ENCODE data around the gene AHCY.
"Not testable (repeated sequence)": the region's sequence is repeated elsewhere in the genome, so short reads cannot be mapped to it uniquely, and the experiment has no call there.

Gene AHCY

DNA sequence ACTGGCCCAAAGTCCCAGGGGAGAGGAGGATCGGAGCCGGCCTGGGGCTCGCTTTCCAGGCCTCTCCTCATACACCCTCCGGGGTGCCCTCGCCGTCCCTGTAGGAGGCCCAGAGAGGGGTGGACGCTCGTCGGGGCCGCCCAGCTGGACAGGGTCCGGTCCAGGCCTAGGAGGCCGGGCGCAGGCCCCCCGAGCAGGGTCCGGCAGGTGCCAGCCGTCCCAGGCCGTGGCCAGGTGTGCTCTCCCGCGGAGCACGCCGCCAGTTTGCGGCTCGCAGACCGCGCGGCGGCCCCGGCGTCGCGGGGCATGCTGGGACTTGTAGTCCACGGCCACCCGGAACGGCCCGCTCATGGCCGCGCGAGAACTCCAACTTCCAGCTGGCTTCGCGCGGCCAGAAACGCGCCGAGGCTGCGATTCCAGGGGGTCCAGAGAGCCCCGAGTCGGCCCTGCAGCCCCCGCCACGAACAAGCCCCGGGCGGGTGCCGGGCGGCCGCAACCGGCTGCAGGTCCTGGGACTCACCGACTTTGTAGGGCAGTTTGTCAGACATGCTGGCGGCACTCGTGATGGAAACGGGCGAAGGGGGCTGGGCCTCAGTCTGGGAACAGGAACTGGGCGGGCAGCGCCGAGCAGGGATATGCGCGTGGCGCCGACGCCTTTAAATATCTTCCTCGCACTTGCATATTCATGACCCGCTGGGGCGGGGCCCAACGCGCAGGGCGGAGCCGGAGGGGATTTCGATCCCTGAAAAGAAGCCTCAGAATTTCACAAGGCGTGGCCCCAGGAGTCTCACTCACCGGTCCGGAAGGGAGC, at the start of gene AHCY:
AHCY (minus strand) TSS at position 633 of the 811 bp plus-strand sequence; CDS start at position 548, 85 bp downstream.
- DNase-seq: peak; percentile 94

- no peak for DNase-seq
Measured at GRCh38 chr20:34350095-34350494, 46.9 kb upstream of the AHCY start.

DNA sequence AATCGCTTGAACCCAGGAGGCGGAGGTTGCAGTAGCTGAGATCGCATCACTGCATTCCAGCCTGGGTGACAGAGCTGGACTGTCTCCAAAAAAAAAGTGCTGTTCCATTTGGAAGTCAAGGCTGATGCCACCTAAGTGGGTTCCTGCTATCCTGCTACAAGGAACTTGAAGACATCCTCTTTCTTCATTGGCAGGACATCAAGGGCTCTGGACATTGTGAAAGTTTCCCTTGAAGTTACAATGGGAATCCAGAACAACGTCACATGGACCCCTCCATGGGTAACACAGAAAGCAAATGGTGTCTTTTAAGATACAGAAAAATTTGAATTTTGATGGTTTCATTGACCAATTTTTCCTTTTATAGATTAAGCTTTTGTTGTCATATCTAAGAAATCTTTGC, 44.4 kb upstream of the AHCY start:
- DNase-seq: no peak

- DNase-seq: not testable (repeated sequence)
Measured at GRCh38 chr20:34346533-34346865, 43.3 kb upstream of the AHCY start.

GRCh38 chr20:34345839-34346532, 42.8 kb upstream of the AHCY start:
- not testable (repeated sequence) for DNase-seq

DNA sequence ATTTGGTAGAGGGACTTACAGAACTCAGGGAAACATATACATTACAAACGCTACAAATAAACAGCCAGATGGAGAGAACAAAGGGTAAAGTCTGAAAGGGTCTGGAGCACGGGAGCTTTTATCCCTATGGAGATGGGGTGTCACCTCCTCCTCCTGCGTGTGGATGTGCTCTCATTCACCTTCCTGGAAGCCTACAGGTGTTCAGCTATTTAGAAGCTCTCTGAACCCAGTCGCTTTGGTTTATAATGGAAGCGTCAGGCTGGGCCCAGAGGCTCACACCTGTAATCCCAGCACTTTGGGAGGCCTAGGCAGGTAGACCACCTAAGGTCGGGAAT, 42.2 kb upstream of the AHCY start:
- DNase-seq: no peak

DNA sequence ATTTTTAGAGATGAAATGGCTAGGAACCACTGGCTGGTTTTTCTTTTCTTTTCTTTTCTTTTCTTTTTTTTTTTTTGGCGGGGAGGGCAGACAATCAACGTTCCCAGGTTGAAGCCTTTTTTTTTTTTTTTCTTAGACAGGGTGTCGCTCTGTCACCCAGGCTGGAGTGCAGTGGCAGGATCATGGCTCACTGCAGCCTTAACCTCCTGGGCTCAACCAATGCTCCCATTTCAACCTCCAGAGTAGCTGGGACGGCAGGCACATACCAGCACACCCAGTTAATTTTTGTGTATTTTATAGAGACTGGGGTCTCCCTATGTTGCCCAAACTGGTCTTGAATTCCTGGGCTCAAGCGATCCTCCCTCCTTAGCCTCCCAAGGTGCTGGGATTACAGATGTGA, 41.1 kb upstream of the AHCY start:
- DNase-seq: no peak

- no peak for DNase-seq
Measured at GRCh38 chr20:34343458-34344211, 40.5 kb upstream of the AHCY start.

GRCh38 chr20:34341199-34341598, 38.0 kb upstream of the AHCY start:
- not testable (repeated sequence) for DNase-seq

GRCh38 chr20:34340726-34341125, 37.6 kb upstream of the AHCY start:
- not testable (repeated sequence) for DNase-seq

GRCh38 chr20:34337982-34338726, 35.0 kb upstream of the AHCY start:
- no peak for DNase-seq

GRCh38 chr20:34337544-34337943, 34.4 kb upstream of the AHCY start:
- no peak for DNase-seq

- DNase-seq: no peak
Measured at GRCh38 chr20:34334654-34335407, 31.7 kb upstream of the AHCY start.

- no peak for DNase-seq
Measured at GRCh38 chr20:34333786-34334185, 30.6 kb upstream of the AHCY start.

DNA sequence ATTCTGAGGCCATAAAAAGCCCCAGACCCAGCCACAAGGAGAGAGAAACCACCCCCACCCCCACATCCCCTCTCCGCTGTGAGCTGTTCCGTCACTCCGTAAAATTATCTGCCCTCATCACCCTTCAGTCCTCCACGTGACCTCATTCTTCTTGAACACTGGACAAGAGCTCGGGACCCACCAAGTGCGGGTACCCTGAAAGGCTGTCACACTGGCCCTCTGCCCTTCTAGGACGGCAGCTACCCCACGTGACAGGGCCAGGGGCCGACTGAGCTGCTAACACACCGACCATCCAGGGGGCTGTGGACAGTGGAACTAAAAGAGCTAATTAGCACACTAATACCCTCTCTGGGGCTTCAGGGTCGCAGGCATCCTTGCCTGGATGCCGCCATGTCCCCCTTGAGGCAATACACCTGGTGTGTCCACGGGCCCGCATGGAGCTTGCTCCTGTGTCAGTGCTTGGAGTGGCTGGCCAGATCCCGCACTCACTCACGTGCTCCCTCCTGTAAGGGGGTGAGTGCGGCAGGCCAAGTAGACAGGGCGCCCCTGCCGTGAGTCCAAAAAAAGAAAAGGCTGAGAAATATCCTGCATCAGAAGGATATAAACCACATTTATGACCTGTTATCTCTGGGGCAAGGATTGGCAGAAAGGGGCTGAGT, 29.2 kb upstream of the AHCY start:
- DNase-seq: no peak

DNA sequence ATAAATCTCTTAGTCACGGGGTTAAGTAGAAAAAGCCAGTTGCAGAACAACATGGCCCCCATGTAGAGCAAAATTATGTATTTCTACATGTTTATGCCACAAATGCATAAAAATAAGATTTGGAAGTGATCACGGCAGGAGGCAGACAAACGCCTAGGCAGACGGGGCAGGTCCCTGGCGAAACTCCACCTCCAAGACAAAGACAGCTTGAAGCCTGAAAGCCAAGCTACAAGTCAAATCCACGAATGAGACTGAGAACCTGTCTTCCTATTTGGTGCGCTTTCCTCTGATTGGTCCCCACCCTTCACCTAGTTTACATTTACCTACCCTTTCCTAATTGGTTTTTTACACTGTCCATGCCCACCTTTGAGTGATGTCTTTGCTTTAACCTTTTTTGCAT, 28.7 kb upstream of the AHCY start:
- DNase-seq: no peak

DNA sequence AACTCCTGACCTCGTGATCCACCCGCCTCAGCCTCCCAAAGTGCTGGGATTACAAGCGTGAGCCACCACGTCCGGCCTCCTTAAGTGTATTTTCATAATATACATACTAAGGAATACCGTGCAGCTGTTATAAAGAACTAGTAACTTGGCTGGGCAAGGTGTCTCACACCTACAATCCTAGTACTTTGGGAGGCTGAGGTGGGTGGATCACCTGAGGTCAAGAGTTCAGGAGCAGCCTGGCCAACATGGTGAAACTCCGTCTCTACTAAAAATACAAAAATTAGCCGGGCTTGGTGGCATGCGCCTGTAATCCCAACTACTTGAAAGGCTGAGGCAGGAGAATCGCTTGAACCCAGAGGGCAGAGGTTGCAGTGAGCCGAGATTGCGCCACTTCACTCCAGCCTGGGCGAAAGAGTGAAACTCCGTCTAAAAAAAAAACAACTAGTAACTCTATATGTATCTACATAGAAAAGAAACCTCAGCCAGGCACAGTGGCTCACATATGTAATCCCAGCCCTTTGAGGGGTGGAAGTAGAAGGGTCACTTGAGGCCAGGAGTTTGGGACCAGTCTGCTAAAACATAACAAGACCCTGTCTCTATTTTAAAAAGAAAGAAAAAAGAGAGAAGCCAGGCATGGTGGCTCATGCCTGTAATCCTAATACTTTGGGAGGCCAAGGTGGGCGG, 27.8 kb upstream of the AHCY start:
- DNase-seq: not testable (repeated sequence)

DNA sequence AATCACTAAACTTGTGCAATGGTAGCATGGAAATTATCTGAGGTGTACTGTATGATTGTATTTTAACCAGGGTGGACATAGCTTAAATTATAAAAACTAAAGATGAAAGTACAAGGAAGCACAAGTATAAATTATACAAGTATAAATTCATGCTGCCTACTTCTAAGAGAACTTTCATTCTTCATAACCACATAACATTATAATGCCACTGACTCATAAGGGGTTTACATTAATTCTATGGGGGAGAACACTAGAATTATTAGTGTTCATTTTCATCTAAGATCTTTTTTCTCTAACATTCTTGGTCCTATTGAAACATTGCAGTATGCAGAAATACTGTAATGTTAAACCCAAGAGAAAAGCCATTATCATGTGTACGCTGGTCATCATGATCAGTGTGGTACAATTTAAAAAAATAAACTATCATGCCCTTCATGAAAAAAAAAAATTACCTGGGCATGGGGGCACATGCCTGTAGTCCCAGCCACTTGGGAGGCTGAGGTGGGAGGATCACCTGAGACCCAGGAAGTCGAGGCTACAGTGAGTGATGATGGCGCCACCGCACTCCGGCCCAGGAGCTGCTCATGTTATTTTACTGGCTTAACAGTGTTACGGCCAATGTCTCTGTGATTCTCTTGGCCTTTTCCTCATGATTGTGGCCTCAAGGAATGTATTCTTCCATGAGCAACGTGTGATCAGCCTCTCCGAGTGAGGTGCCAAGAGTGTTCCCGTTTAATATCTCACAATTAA, 25.9 kb upstream of the AHCY start:
- no peak for DNase-seq

DNA sequence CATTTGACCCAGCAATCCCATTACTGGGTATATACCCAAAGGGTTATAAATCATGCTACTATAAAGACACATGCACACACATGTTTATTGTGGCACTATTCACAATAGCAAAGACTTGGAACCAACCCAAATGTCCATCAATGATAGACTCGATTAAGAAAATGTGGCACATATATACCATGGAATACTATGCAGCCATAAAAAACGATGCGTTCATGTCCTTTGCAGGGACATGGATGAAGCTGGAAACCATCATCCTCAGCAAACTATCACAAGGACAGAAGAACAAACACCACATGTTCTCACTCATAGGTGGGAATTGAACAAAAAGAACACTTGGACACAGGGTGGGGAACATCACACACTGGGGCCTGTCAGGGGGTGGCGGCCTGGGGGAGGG, 25.1 kb upstream of the AHCY start:
- not testable (repeated sequence) for DNase-seq

- DNase-seq: no peak
Measured at GRCh38 chr20:34324541-34324940, 21.4 kb upstream of the AHCY start.

Data from GOT3 (cell line).